ENCODE results near the gene LPIN1.

Gene LPIN1

GRCh38 chr2:11765501-11765900 is 19.1 kb downstream of the LPIN1 start:
- H3K4me1 ChIP-seq (ENCODE audit: insufficient read depth, poor library complexity, severe bottlenecking): no peaks in the 10 kb centered on the region
- DNase-seq (ENCODE audit: low spot score): no peak
- no peak for TF ChIP-seq CTCF (IDR thresholded peaks at IDR 0.05; ENCODE audit: poor library complexity, severe bottlenecking)
- H3K4me3 ChIP-seq (ENCODE audit: severe bottlenecking): no peak overlapping the region
- H3K36me3 ChIP-seq (ENCODE audit: low read depth): peaks cover 62% of the 10 kb centered on the region
- no peaks in the 10 kb centered on the region for H3K27me3 ChIP-seq (ENCODE audit: insufficient read depth, poor library complexity, severe bottlenecking)
- no peak overlapping the region for H3K27ac ChIP-seq (ENCODE audit: poor library complexity, severe bottlenecking)
- ATAC-seq (ENCODE audit: low read depth): no peak
- no peaks in the 10 kb centered on the region for H3K9me3 ChIP-seq (ENCODE audit: severe bottlenecking)

GRCh38 chr2:11766016-11766415 is 19.6 kb downstream of the LPIN1 start:
- Histone ChIP-seq H3K4me1 (ENCODE audit: insufficient read depth, poor library complexity, severe bottlenecking) (no peaks in the 10 kb centered on the region), H3K27ac (ENCODE audit: poor library complexity, severe bottlenecking) (no peak overlapping the region), H3K27me3 (ENCODE audit: insufficient read depth, poor library complexity, severe bottlenecking) (no peaks in the 10 kb centered on the region), H3K36me3 (ENCODE audit: low read depth) (peaks cover 68% of the 10 kb centered on the region), H3K4me3 (ENCODE audit: severe bottlenecking) (no peak overlapping the region), H3K9me3 (ENCODE audit: severe bottlenecking) (no peaks in the 10 kb centered on the region)
- no peak for TF ChIP-seq CTCF (IDR thresholded peaks at IDR 0.05; ENCODE audit: poor library complexity, severe bottlenecking)
- DNase-seq (ENCODE audit: low spot score) (no peak), ATAC-seq (ENCODE audit: low read depth) (no peak)

- no peak for DNase-seq (ENCODE audit: low spot score)
- no peak for ATAC-seq (ENCODE audit: low read depth)
- no peaks in the 10 kb centered on the region for H3K27me3 ChIP-seq (ENCODE audit: insufficient read depth, poor library complexity, severe bottlenecking)
- no peak overlapping the region for H3K27ac ChIP-seq (ENCODE audit: poor library complexity, severe bottlenecking)
- H3K4me3 ChIP-seq (ENCODE audit: severe bottlenecking): no peak overlapping the region
- H3K36me3 ChIP-seq (ENCODE audit: low read depth): peaks cover 79% of the 10 kb centered on the region
- no peaks in the 10 kb centered on the region for H3K4me1 ChIP-seq (ENCODE audit: insufficient read depth, poor library complexity, severe bottlenecking)
- no peak for TF ChIP-seq CTCF (IDR thresholded peaks at IDR 0.05; ENCODE audit: poor library complexity, severe bottlenecking)
- H3K9me3 ChIP-seq (ENCODE audit: severe bottlenecking): no peaks in the 10 kb centered on the region
Measured at GRCh38 chr2:11767779-11768178, 21.3 kb downstream of the LPIN1 start.

- H3K4me1 ChIP-seq (ENCODE audit: insufficient read depth, poor library complexity, severe bottlenecking): no peaks in the 10 kb centered on the region
- H3K4me3 ChIP-seq (ENCODE audit: severe bottlenecking): no peak overlapping the region
- ATAC-seq (ENCODE audit: low read depth) (no peak), DNase-seq (ENCODE audit: low spot score) (no peak)
- H3K36me3 ChIP-seq (ENCODE audit: low read depth): peaks cover 91% of the 10 kb centered on the region
- no peaks in the 10 kb centered on the region for H3K27me3 ChIP-seq (ENCODE audit: insufficient read depth, poor library complexity, severe bottlenecking)
- no peak for TF ChIP-seq CTCF (IDR thresholded peaks at IDR 0.05; ENCODE audit: poor library complexity, severe bottlenecking)
- H3K9me3 ChIP-seq (ENCODE audit: severe bottlenecking): no peaks in the 10 kb centered on the region
- H3K27ac ChIP-seq (ENCODE audit: poor library complexity, severe bottlenecking): no peak overlapping the region
Measured at GRCh38 chr2:11768946-11769345, 22.5 kb downstream of the LPIN1 start.

- Histone ChIP-seq H3K27me3 (ENCODE audit: insufficient read depth, poor library complexity, severe bottlenecking) (no peaks in the 10 kb centered on the region), H3K9me3 (ENCODE audit: severe bottlenecking) (no peaks in the 10 kb centered on the region), H3K27ac (ENCODE audit: poor library complexity, severe bottlenecking) (no peak overlapping the region), H3K4me3 (ENCODE audit: severe bottlenecking) (no peak overlapping the region), H3K4me1 (ENCODE audit: insufficient read depth, poor library complexity, severe bottlenecking) (no peaks in the 10 kb centered on the region), H3K36me3 (ENCODE audit: low read depth) (peaks cover 93% of the 10 kb centered on the region)
- TF ChIP-seq CTCF (IDR thresholded peaks at IDR 0.05; ENCODE audit: poor library complexity, severe bottlenecking): no peak
- ATAC-seq (ENCODE audit: low read depth): no peak
- no peak for DNase-seq (ENCODE audit: low spot score)
Measured at GRCh38 chr2:11769516-11769915, 23.1 kb downstream of the LPIN1 start.
